Measurements from ENCODE around the gene SCO1. TPM values are rescaled to one million over a fixed set of nuclear protein-coding genes. Genes with fewer than 3 reads are reported as not detected.

The SCO1 gene
- total RNA-seq, 1 experiment from 2014 or later: 45.6 TPM

DNA sequence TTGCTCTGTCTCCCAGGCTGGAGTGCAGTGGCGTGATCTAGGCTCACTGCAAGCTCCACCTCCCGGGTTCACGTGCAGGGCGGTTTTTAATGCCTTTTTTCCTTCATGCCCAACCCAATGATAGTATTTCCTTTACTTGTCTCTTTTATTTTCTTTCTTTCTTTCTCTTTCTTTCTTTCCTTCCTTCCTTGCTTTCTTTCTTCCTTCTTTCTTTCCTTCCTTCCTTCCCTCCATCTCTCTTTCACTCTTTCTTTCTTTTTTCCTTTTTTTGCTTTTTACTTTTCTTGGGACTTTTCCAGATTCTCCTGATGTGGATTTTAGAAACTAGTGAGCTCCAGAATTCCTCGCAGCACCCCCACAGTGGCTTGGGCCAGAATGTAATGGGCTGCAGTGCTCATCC, 43.3 kb downstream of the SCO1 start:
- no peak for DNase-seq (ENCODE audit: low read depth)

- peak; percentile 36 for DNase-seq (ENCODE audit: low read depth)
These were observed 44.2 kb downstream of the SCO1 start for GRCh38 chr17:10652984-10653659.

DNA sequence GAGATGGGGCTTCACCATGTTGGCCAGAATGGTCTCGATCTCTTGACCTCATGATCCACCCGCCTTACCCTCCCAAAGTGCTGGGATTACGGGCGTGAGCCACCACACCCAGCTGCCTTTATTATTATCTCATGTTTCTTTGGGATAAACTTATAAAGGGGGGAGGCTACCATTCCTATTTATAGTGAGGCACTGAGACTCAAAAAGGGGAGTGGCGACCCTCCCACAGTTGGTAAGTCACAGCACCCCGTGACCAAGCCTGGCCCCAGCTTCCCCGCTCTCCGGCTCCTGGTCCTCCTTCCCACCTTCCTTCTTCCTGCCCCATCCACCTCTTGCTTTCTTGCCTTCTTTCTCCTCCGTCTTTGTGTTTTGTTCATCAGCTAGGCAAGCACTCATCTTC, 45.4 kb downstream of the SCO1 start:
- DNase-seq (ENCODE audit: low read depth): no peak

DNA sequence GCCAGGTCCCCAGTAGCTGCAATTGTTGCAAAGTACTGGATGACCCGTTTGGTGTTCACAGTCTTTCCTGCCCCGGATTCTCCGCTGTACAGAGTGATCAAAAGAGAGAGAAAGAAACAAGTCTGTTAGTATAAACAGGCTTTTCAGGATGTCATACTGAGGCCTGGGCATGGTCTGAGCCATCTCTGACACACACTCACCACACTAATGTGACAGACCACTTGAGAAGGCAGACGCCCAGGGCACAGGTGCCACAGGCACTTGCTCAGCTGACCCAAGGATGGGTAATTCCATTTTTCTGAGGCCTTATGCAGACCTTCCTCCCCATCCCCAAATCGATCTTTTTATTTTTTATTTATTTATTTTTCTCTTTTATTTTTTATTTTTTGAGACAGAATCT, 47.7 kb downstream of the SCO1 start:
- DNase-seq (ENCODE audit: low read depth): no peak

DNA sequence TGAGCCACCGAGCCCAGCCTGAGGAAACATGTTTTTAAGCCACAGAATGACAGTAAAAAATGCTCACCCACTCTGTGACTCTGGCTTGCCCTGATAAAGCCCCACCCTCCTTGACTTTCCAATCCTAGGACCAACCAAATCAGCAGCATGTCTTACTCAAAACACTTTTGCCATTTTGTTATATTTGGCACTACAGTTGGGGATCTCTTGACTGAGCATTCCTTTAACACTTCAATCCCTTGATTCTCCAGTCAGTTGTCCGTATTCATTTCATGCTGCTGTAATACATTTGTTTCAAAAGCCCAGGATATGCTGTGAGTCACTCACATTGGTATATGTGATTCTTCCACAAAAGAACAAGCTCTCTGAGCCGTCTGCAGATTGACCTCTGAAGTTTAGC, 48.4 kb downstream of the SCO1 start:
- no peak for DNase-seq (ENCODE audit: low read depth)

DNA sequence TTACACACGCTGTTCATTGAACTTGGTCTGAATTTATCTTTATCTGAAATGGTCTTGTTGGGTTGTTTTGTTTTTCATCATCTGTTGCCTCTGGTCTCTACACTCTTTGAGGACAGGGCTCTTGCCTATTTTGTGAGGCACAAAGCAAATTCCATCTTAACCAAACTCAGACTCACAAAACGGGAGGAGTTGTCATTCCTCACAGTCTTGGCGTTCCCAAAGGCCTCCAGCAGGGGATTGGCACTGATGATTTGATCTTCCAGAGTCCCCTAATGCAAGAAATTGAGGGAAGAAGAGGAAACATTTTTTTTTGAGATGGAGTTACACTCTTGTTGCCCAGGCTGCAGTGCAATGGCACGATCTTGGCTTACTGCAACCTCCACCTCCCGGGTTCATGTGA, 49.0 kb downstream of the SCO1 start:
- DNase-seq (ENCODE audit: low read depth): no peak

DNA sequence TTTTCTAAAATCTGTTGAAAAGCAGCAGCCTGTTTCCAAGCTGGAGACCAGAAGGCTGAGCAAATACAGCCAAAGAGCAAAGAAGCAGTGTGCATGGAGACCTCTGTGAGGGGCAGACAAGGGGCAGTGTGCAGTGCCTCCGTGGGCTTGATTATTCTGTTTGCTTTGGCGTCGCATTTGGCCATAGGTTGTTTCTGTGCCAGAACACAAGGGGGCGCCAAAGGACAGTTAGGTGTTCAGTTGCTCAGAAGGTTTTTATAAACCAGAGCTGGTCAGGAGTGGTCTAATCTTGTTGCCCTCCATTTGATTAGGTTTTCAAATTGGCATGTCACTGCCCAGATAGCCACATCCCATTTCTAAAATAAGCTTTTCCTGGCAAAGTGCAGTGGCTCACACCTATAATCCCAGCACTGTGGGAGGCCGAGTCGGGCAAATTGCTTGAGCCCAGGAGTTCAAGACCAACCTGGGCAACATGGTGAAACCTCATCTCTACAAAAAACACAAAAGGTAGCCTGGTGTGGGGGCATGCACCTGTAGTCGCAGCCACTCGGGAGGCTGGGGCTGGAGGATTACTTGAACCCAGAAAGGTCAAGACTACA, 50.8 kb downstream of the SCO1 start:
- peak; percentile 74 for DNase-seq (ENCODE audit: low read depth)

DNA sequence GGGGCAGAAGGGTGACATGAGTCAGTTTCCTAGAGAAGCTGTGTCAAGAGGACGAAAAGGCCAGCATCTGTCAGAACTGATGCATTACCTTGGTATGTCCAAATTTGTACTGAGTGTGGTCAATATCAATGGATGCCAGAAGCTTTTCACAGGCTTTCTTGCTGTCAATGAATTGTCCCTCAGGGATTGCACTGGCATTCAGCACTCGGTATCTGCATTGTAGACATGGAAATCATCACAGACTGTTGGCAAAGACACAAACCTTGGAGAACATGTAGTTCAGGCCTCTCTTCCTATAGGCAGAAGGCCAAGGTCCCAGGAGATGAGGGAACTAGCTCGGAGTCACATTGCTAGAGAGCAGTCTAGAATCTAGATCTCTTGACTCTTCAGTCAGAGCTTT, 56.9 kb downstream of the SCO1 start:
- no peak for DNase-seq (ENCODE audit: low read depth)

DNA sequence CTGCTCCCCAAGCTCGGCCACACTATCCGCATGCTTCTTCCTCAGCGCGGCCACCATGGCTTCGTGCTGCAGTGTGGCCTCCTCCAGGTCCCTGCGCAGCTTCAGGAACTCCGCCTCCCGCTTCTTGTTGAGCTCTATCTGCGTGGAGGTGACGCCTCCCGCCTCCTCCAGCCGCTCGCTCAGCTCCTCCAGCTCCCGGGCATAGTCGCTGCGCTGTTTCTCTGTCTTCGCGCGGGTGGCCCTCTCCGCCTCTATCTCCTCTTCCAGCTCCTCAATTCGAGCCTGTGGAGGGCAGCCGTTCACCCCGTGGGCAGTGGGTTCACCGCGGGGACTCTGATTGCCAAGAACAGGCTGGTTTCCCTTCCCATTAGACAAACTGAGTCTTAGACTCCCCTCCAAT, 59.2 kb downstream of the SCO1 start:
- no peak for DNase-seq (ENCODE audit: low read depth)

DNA sequence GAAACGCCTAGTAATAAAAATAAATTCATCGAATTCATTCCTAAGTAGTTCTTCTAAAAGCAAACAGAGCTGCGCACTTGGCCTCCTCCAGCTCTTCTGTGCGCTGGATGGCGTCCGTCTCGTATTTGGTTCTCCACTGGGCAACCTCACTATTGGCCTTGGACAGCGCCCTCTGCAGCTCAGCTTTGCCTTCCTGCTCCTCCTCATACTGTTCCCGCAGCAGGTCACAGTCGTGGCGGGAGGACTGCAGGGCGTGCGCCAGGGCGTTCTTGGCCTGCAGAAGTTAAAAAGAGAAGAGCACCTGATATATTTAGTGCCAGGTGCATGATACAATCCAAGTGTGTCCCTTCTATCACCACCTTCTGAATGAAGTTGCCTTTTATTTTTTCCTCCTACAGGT, 62.0 kb downstream of the SCO1 start:
- no peak for DNase-seq (ENCODE audit: low read depth)

GRCh38 chr17:10633738-10634379, 63.5 kb downstream of the SCO1 start:
- DNase-seq (ENCODE audit: low read depth): no peak

GRCh38 chr17:10631701-10632100, 65.6 kb downstream of the SCO1 start:
- DNase-seq (ENCODE audit: low read depth): no peak

DNA sequence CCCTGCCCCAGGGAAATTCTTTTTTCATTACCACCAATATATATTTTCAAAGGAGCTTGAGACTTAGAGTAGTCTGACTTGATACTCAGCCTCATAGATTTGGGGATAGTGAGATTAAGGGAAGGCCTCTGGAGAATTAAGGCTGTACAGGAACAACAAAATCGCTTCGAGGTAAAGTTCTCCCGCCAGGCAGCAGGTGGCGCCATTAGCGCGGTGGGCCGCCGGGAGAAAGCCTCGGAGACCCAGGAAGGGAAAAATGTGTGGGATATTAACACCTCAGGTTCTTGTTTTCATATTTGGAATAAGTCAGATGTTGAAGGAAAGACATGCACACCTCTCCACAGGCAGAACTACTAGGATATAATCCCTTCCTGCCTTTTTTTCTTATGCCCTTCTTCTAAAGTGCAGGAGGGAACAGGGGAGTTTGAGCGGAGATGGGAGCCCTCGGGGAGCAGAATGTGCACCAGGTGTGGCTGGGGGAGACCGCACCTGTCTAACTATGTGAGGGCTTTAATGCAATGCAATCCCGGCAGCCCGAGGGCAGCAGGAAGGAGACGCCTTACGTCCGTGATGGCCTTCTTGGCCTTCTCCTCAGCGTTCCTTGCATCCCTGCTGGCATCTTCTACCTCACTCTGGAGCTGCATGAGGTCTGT, 66.2 kb downstream of the SCO1 start:
- peak; percentile 47 for DNase-seq (ENCODE audit: low read depth)

DNA sequence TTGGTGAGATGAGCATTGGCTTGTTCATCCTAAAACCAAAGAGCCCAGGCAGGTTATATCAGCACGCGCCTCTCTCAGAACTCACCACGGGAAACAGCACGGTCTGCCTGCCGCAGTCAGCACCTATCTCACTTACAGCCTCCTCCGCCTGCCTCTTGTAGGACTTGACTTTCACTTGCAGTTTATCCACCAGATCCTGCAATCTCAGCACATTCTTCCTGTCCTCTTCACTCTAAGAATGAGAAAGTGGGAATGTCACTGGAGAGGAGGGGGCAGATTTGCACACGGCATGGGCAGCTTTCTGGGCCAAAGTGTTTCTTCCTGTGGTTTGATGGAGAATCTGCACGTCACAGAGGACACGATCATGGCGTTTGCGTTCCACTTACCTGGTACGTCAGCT, 67.6 kb downstream of the SCO1 start:
- no peak for DNase-seq (ENCODE audit: low read depth)

GRCh38 chr17:10628756-10629155, 68.6 kb downstream of the SCO1 start:
- no peak for DNase-seq (ENCODE audit: low read depth)

DNA sequence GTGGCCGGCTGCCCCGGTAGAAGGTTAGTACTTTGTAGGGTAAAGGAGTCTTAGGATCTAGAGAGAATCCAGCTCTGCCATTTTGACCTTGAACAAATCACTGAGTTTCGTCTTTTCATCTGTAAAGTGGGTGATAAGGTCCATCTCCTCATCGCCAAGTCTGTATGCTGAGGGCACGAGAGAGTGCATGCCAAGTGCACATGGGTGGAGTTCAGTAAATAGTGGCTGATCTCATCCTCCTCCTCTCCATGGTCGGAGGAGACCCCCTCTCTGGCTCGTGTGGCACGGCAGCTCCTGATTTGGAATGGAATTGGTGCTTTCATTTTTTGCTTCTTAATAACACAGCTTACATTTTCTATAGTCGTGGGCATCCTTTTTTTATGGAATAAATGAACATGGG, 70.9 kb downstream of the SCO1 start:
- DNase-seq (ENCODE audit: low read depth): no peak

GRCh38 chr17:10624969-10625368, 72.4 kb downstream of the SCO1 start:
- DNase-seq (ENCODE audit: low read depth): no peak

GRCh38 chr17:10623737-10624338, 73.5 kb downstream of the SCO1 start:
- DNase-seq (ENCODE audit: low read depth): no peak

DNA sequence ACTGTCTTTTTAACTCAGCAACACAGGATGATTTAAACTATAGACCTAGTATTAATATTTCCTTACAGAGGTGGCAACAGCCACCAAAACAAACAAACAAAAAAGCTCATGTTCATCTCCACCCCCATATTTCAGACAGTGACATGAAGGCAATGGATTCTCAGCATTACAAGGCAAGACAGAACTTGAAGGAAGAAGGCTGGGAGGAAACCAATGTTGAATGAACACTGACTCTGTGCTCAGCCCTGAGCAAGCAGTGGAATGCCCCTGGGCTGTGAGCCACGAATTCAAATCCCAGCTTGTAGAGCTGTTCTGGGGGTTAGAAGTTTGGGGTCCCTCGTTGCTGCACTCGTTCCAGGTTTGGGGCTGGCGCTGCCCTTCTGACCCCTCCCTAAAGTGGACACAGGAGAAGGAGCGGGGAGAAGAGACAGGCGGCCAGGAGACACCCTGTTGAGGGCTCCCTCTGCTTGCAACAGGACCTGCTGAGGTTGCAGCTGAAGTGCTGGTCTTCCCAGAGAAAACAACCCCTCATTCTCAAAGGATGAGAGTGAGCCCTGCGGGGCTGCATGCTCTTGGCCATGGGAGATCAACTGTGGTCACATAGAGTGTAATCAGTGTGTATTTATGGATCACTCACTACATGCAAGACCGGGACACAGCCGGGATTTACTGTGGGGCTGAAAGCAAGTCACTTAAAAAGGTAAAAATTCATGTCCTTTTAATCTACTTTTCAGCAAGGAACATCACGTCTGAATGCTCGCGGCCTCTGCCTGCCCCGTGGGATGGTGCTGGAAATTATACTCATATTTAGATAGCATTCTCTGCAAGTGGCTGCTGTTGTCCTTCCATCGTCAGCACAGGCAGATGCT, 74.5 kb downstream of the SCO1 start:
- DNase-seq (ENCODE audit: low read depth): peak; percentile 45

All from Daoy (cell line).